CD4-positive, CD25-positive, alpha-beta regulatory T cell (primary cell): ENCODE data around the gene AMBN. TPM values are rescaled to one million over a fixed set of nuclear protein-coding genes. Genes with fewer than 3 reads are reported as not detected.

Experiments used
- ATAC-seq, 2 donors: fragments of 150-1000 bp; cut with Tn5 transposase; one replicate each; pipeline ENCODE4 v1.10.0; 2021; ENCODE audit warnings: low read depth in 2 of 2, moderate number of reproducible peaks in 2 of 2, moderate library complexity in 1 of 2
- DNase-seq, 3 donors: peaks; one replicate each; pipeline versions ENCODE4 v3.0.0 to v3.0.0-alpha.2; 2012 to 2022; ENCODE audit warnings: mixed read lengths in 1 of 3
- H3K27ac ChIP-seq: one replicate; pipeline ENCODE4 v1.7.0; 2013; ENCODE audit warnings: mild to moderate bottlenecking, low read length; ENCODE audit not compliant: insufficient read depth, poor library complexity, severe bottlenecking
- H3K27me3 ChIP-seq: one replicate; pipeline ENCODE4 v1.7.0; 2013; ENCODE audit warnings: low read length; ENCODE audit not compliant: control insufficient read depth, insufficient read depth
- H3K36me3 ChIP-seq: one replicate; pipeline ENCODE4 v1.7.0; 2013; ENCODE audit warnings: mild to moderate bottlenecking, low read length, moderate library complexity; ENCODE audit not compliant: control insufficient read depth, insufficient read depth
- H3K4me1 ChIP-seq: 2 replicates; pipeline ENCODE4 v1.7.0; 2013; ENCODE audit warnings: mild to moderate bottlenecking, low read length; ENCODE audit not compliant: insufficient read depth, control insufficient read depth, poor library complexity, severe bottlenecking
- H3K4me3 ChIP-seq: one replicate; pipeline ENCODE4 v1.7.0; 2013; ENCODE audit warnings: low read depth, mild to moderate bottlenecking, low read length, moderate library complexity
- H3K9me3 ChIP-seq, 2 experiments: 1 replicate in 1 of 2; 2 replicates in 1 of 2; pipeline ENCODE4 v1.7.0; 2013; ENCODE audit warnings: low read length in 2 of 2, mild to moderate bottlenecking in 1 of 2, moderate library complexity in 1 of 2; ENCODE audit not compliant: control insufficient read depth in 2 of 2
- H3K27ac Mint-ChIP-seq, 3 donors: one replicate each; pipeline ENCODE4 v1.8.0; 2020 to 2022; ENCODE audit warnings: mild to moderate bottlenecking in 3 of 3, mixed read lengths in 3 of 3, moderate library complexity in 2 of 3
- H3K27me3 Mint-ChIP-seq: one replicate; pipeline ENCODE4 v1.8.0; 2022; ENCODE audit warnings: mild to moderate bottlenecking, mixed read lengths
- H3K36me3 Mint-ChIP-seq: one replicate; pipeline ENCODE4 v1.8.0; 2020; ENCODE audit warnings: mixed read lengths
- H3K4me1 Mint-ChIP-seq, 4 donors: one replicate each; pipeline ENCODE4 v1.8.0; 2020 to 2022; ENCODE audit warnings: mixed read lengths in 4 of 4, mild to moderate bottlenecking in 1 of 4
- H3K4me3 Mint-ChIP-seq, 4 donors: one replicate each; pipeline ENCODE4 v1.8.0; 2020 to 2022; ENCODE audit warnings: mild to moderate bottlenecking in 4 of 4, mixed read lengths in 4 of 4, moderate library complexity in 3 of 4
- H3K9me3 Mint-ChIP-seq, 7 donors: one replicate each; pipeline ENCODE4 v1.8.0; 2020 to 2022; ENCODE audit warnings: mixed read lengths in 7 of 7, mild to moderate bottlenecking in 3 of 7, moderate library complexity in 2 of 7
- polyA plus RNA-seq, 4 donors: library from polyadenylated mRNA; unstranded; fragments of 300-500 nt; fragmentation: Illumina TruSeq; gene quantifications; one replicate each; pipeline ENCODE4 v1.2.3, GENCODE V29; 2021
- total RNA-seq: library from RNA; stranded (reverse); gene quantifications from one replicate; pipeline ENCODE4 v1.2.3, GENCODE V29; 2022

Gene AMBN
- total and polyA plus RNA-seq, 5 donors from 2014 or later = not detected

- no peak overlapping the region for H3K4me3 ChIP-seq
- H3K36me3 ChIP-seq = no peaks in the 10 kb centered on the region
- no peaks in the 10 kb centered on the region for H3K27me3 ChIP-seq
- H3K27ac Mint-ChIP-seq = no peak overlapping the region
- no peaks in the 10 kb centered on the region for H3K9me3 ChIP-seq
- peaks cover 0 to 5% (median 0%) of the 10 kb centered on the region in 7 donors for H3K9me3 Mint-ChIP-seq
- no peak overlapping the region for H3K27ac ChIP-seq
- no peak for DNase-seq
- H3K4me3 Mint-ChIP-seq = no peak overlapping the region
- H3K4me1 ChIP-seq = no peaks in the 10 kb centered on the region
- ATAC-seq = no peak
- no peaks in the 10 kb centered on the region for H3K27me3 Mint-ChIP-seq
- no peaks in the 10 kb centered on the region for H3K36me3 Mint-ChIP-seq
- no peaks in the 10 kb centered on the region for H3K4me1 Mint-ChIP-seq
These were observed 20.3 kb upstream of the AMBN start for GRCh38 chr4:70571772-70572171.

GRCh38 chr4:70575964-70576363, 16.1 kb upstream of the AMBN start:
- Mint-ChIP-seq H3K36me3 (no peaks in the 10 kb centered on the region), H3K4me1 (no peaks in the 10 kb centered on the region), H3K27ac (no peak overlapping the region), H3K27me3 (no peaks in the 10 kb centered on the region), H3K9me3 (peaks cover 0 to 1% (median 0%) of the 10 kb centered on the region in 7 donors), H3K4me3 (no peak overlapping the region)
- DNase-seq (no peak), ATAC-seq (no peak)
- no peak overlapping the region for H3K27ac ChIP-seq
- H3K27me3 ChIP-seq = no peaks in the 10 kb centered on the region
- H3K4me1 ChIP-seq = no peaks in the 10 kb centered on the region
- no peaks in the 10 kb centered on the region for H3K36me3 ChIP-seq
- H3K9me3 ChIP-seq = no peaks in the 10 kb centered on the region
- no peak overlapping the region for H3K4me3 ChIP-seq

GRCh38 chr4:70577220-70577927, 14.7 kb upstream of the AMBN start:
- Mint-ChIP-seq H3K27me3 (no peaks in the 10 kb centered on the region), H3K36me3 (no peaks in the 10 kb centered on the region), H3K4me1 (no peaks in the 10 kb centered on the region), H3K27ac (no peak overlapping the region), H3K9me3 (peaks cover 0 to 1% (median 0%) of the 10 kb centered on the region in 7 donors), H3K4me3 (no peak overlapping the region)
- Histone ChIP-seq H3K27ac (no peak overlapping the region), H3K27me3 (peaks cover 2% of the 10 kb centered on the region), H3K4me3 (no peak overlapping the region), H3K4me1 (no peaks in the 10 kb centered on the region), H3K36me3 (no peaks in the 10 kb centered on the region), H3K9me3 (no peaks in the 10 kb centered on the region)
- ATAC-seq (no peak), DNase-seq (no peak)

GRCh38 chr4:70581980-70582379, 10.1 kb upstream of the AMBN start:
- no peaks in the 10 kb centered on the region for H3K4me1 ChIP-seq
- no peak overlapping the region for H3K27ac ChIP-seq
- peaks cover 0 to 1% (median 0%) of the 10 kb centered on the region in 7 donors for H3K9me3 Mint-ChIP-seq
- no peak overlapping the region for H3K4me3 Mint-ChIP-seq
- no peaks in the 10 kb centered on the region for H3K36me3 Mint-ChIP-seq
- ATAC-seq = no peak
- peaks cover 2% of the 10 kb centered on the region for H3K27me3 ChIP-seq
- H3K27me3 Mint-ChIP-seq = no peaks in the 10 kb centered on the region
- H3K36me3 ChIP-seq = no peaks in the 10 kb centered on the region
- H3K27ac Mint-ChIP-seq = no peak overlapping the region
- no peaks in the 10 kb centered on the region for H3K9me3 ChIP-seq
- no peak for DNase-seq
- no peaks in the 10 kb centered on the region for H3K4me1 Mint-ChIP-seq
- no peak overlapping the region for H3K4me3 ChIP-seq

- Mint-ChIP-seq H3K36me3 (no peaks in the 10 kb centered on the region), H3K27me3 (no peaks in the 10 kb centered on the region), H3K4me1 (no peaks in the 10 kb centered on the region), H3K9me3 (no peaks in the 10 kb centered on the region), H3K27ac (no peak overlapping the region), H3K4me3 (no peak overlapping the region)
- Histone ChIP-seq H3K36me3 (no peaks in the 10 kb centered on the region), H3K27ac (no peak overlapping the region), H3K9me3 (no peaks in the 10 kb centered on the region), H3K27me3 (peaks cover 2% of the 10 kb centered on the region), H3K4me1 (no peaks in the 10 kb centered on the region), H3K4me3 (no peak overlapping the region)
- ATAC-seq = no peak
- DNase-seq = no peak
These were observed 7.9 kb upstream of the AMBN start for GRCh38 chr4:70583952-70584834.

GRCh38 chr4:70586841-70587240, 5.2 kb upstream of the AMBN start:
- no peak overlapping the region for H3K4me3 Mint-ChIP-seq
- H3K27me3 Mint-ChIP-seq = peaks cover 4% of the 10 kb centered on the region
- no peak overlapping the region for H3K4me3 ChIP-seq
- H3K4me1 ChIP-seq = no peaks in the 10 kb centered on the region
- ATAC-seq (no peak), DNase-seq (no peak)
- no peaks in the 10 kb centered on the region for H3K36me3 Mint-ChIP-seq
- H3K27me3 ChIP-seq = peaks cover 2% of the 10 kb centered on the region
- no peak overlapping the region for H3K27ac Mint-ChIP-seq
- H3K9me3 ChIP-seq = no peaks in the 10 kb centered on the region
- H3K9me3 Mint-ChIP-seq = no peaks in the 10 kb centered on the region
- no peak overlapping the region for H3K27ac ChIP-seq
- H3K4me1 Mint-ChIP-seq = no peaks in the 10 kb centered on the region
- H3K36me3 ChIP-seq = no peaks in the 10 kb centered on the region

GRCh38 chr4:70589785-70590184, 2.3 kb upstream of the AMBN start:
- no peaks in the 10 kb centered on the region for H3K9me3 Mint-ChIP-seq
- no peak for ATAC-seq

More at GRCh38 chr4:70589785-70590184, 2.3 kb upstream of the AMBN start:
- H3K4me3 ChIP-seq = no peak overlapping the region
- H3K27ac ChIP-seq = no peak overlapping the region
- no peak for DNase-seq
- Mint-ChIP-seq H3K4me1 (no peaks in the 10 kb centered on the region), H3K27ac (no peak overlapping the region), H3K27me3 (peaks cover 4% of the 10 kb centered on the region), H3K4me3 (no peak overlapping the region), H3K36me3 (no peaks in the 10 kb centered on the region)
- no peaks in the 10 kb centered on the region for H3K27me3 ChIP-seq
- H3K4me1 ChIP-seq = no peaks in the 10 kb centered on the region
- H3K9me3 ChIP-seq = no peaks in the 10 kb centered on the region
- H3K36me3 ChIP-seq = no peaks in the 10 kb centered on the region
